ENCODE data around the gene TAF13.

TAF13 gene, protein sequence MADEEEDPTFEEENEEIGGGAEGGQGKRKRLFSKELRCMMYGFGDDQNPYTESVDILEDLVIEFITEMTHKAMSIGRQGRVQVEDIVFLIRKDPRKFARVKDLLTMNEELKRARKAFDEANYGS

DNA sequence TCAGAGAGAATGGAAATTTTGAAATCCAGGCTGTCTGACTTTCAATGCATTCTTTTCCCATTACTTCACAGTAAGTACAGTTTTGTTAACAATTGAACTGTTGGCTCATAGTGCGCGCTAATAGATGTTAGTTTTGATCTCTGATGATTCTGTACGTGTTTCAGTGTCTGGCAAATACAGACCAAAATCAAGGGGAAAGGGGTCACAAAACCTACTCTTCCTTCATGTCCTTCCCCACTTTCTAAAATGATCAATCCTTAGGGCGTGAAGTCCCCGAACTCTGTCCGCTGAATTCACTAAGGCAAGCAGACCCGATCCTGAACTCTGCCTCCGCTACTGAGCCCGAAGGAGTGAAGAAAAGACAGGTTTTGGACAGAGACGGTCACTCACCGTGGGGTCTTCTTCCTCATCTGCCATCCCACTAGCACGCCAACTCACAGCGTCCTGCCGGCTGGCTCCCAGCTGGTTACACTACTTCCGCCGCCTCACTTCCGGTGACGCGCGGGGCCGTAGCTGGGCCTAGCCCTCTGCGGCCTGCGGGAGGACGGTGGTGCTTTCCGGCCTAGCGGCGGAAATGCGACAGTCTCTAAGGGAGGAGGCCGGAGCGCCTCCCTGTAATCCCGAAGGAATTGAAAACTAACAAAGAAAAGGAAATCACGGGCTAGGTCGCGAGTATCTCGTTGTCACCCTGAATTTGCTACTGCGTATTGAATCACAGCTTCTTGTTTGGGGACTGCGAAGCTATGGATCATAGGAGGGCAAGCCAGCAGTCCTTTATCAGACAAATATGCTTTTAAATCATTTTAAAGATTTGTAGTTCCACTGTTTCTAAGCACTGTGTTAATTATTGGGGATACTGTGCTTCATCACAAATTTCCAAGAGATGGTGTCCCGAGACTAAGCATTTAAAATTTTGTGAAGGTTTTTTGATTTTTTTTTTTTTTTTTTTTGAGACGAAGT is at the start of gene TAF13:
TSS of gene TAF13 (minus strand) at position 473 of the 960 bp plus-strand sequence. CDS start at position 417, 56 bp downstream.
- DNase-seq = peak; percentile 97

DNA sequence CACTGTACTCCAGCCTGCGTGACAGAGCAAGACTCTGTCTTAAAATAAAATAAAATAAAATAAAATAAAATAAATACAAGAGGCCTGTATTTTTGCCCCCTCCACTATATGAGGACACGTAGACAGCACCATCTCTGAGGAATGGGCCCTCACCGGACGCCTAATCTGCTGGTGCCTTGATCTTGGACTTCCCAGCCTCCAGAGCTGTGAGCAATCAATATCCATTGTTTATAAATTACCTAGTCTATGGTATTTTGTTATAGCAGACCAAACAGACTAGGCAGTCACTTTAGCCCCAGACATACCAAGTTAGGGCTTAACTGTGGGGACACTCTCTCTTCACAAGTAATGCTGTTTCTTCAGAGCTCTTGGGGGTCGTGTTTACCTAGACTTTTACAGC is 44.6 kb upstream of the TAF13 start:
- DNase-seq = no peak

DNA sequence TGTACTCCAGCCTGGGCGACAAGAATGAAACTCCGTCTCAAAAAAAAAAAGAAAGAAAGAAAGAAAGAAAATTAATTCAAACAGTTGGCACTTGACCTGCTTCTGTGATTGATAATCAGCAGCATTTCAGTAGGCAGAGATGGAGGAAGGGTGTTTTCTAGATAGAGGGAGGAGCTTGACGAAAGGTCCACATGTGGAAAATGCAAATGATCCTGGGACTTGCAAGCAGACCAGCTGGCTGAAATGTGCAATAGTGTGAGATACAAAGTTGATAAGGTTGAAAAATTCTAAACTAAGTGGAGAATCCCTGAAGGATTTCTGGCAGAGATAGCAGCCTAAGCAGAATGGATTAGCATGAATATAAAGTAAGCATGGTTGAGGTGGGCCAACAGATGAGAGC is 42.3 kb upstream of the TAF13 start:
- DNase-seq = no peak

DNA sequence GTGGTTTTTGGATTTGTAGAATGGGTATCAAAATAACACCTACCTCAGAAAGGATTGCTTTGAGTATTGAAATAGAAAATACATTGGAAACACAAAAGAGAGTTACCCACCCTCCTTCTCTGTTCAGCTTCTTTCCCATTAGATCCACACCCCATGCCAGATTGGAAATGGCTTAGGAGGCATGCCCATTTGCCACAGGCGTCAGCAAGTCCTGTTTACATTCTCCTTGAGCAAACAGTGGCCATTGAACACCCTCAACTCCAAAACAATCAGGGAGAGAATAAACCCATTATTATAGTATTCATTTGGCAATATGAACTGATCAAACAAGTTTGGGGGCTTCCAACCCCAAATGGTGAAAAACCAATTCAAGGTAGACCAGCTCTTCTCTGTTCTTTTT is 40.5 kb upstream of the TAF13 start:
- DNase-seq = no peak

DNA sequence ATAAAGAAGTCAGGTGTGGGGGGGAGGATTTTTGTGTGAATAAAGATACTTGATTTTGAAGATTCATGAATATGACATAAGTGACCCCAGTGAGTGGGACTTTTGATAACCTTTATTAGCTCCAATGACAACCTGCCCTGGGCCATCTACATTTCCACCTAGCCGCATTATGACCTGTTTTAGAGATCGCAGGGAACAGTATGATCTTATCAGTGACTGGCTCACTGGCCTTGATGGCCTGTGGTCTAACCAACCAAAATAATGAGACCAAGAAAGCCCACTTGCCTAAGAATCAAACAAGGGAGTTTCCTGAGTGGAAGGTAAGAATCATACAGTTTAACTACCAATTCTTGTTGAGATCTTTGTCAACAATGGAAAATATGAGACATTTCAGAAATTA is 39.9 kb upstream of the TAF13 start:
- DNase-seq = no peak

DNA sequence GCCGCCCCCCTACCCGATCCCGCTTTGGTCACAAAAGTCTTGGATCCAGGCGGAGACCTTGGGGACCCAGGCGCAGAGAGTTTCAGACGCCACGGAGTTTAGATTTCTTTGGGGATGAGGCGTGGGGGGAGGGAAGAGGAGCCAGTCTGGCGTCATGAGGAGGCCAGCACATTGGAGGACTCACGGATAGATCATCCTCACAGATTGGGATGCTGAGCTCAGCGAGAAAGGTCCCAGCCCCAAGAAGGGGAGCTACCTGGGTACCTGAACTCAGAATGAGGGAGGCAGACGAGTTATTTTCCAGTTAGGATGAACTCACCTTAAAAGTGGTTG is 38.5 kb upstream of the TAF13 start:
- DNase-seq = no peak

DNA sequence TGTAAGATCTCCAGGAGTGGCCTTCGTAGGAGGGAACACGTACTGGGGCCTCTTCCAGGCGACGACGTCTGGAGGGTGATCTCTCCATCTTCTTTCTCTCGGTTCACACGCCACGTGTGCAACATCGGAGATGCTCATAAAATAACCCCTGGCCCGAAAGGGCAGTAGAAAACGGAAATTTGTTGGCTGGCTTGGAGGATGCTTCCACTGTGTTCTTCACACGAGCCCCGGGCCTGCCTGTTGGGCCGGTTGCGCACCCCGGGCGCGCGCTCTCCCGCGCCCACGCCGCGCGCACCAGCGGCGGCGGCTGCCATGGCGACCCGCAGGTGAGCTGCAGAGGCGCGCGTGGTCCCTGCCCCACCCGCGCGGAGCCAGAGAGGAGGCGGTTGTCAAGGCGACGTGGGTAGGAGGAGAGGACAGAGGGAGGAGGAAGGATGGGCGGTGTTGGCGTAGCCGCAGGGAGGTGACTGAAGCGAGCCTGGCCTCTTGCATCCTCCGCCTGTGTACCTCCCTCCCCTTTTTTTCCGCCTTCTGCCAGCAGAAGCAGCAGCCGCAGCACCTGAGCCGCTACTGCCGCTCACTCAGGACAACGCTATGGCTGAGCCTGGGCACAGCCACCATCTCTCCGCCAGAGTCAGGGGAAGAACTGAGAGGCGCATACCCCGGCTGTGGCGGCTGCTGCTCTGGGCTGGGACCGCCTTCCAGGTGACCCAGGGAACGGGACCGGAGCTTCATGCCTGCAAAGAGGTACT is 38.0 kb upstream of the TAF13 start, which contains the start of gene ELAPOR1:
TSS of gene ELAPOR1 (plus strand) at position 526 of the 752 bp plus-strand sequence. CDS start at position 595, 69 bp downstream.
- no peak for DNase-seq

DNA sequence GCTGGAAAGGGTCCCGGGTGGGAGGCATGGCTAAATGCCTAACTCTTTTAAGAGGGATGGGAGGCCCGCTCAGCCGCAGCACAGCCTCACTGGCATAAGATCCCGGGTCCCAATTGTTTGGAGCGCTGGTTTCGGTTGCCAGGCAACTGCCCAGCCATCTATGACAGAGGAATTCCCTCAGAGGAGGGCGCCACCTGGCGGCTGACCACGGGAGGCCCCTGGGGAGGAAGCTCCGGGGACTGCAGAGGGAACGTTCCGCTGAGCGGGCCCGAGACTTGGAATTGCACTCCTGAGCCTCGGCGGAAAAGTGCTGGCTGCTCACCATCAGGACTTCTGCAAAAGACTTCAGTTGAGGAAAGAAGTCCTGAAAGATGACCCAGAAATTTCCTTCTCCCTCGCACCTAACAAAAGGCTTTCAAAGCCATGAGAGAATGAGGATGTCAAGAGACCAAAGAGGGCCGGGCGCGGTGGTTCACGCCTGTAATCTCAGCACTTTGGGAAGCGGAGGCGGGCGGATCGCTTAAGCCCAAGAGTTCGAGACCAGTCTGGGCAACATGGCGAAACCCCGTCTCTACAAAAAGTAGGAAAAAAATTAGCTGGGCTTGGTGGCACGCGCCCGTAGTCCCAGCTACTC is 37.0 kb upstream of the TAF13 start:
- DNase-seq = peak; percentile 89

DNA sequence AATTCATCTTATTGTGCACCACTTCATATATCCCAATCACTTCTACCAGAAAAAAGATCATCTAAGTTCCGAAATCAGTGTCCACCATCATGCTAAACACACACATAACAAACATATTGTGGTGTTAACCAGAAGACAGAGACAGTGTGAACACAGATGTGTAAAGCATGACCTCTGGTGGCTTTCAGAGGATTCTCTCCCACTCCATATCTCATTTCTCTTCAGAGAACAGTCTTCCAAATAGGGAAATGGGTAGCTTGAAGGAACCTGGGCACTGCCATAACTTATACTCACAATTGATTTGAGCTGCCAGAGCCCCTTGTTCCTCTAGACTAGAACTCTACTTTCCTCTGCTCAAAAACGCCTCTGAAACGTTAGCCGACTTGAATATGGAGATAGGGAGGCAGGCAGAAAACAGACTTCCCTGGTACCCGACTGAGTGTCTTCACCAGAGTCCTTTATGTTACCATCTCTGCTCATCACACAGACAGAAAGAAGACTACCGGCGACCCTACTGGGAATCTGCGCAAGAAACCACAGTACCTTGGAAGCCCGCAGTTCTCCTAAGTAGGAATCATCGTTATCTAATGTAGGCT is 36.4 kb upstream of the TAF13 start:
- peak; percentile 39 for DNase-seq

DNA sequence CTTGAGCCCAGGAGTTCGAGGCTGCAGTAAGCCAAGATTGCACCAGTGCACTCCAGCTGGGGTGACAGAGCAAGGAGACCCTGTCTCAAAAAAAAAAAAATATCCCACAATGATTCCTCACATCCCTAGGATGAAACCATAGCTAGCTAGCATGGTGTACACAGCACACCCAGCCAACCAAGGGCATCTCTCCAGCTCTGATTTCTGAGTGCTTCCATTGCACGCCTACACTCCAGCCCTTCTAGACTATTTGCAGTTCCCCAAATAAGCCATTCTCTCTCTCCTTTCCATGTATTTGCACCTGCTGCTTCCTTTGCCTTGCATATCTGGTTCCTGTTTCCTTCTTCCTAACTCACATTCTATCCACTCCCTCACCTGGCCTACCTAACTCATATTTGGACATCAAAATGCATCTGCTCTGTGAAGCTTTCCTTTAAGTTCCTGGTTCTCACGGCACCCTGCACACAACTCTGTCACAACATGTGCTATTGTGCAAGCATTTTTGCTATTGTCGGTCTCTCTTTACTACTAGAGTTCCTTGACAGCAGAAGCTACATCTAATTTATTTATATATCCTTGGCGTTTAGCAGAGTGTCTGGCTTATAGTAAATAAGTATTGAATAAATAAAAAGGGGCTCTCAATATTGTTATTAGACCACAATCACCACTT is 35.7 kb upstream of the TAF13 start:
- DNase-seq = no peak

DNA sequence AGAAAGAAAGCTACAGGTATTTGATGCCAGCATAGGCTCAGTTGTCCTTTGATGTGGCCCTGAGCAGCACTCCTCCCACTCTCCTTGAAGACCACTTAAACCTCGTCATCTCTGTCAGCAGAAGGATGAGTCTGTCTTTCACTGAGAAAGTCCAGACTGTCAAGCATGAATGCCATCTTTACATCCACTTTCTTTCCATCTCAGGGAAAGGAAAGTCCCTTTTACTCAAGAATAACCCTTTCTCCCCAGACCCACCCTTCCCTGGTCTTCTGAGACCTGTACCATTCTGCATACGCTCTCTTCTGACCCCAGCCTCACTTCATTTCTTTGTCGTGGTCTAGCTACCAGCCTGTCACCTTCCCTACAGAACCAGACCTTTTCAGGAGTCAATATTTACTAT is 34.1 kb upstream of the TAF13 start:
- DNase-seq = no peak

DNA sequence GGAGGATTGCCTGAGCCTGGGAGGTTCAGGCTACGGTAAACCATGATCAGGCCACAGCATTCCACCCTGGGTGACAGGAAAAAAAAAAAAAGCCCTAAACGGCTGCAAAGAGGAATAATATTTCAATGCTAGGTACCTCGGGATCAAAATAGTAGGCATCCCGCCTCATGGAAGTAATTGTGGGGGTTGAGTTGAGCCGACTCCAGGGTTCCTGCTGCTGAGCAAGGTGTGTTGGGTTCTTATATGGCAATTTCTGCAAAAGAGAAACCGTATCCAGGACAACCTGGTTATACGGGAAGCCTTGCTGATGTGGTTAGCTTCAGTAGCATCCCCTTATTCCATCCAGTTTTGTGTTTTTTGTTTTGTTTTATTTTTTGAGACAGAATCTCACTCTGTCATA is 32.0 kb upstream of the TAF13 start:
- DNase-seq = no peak

DNA sequence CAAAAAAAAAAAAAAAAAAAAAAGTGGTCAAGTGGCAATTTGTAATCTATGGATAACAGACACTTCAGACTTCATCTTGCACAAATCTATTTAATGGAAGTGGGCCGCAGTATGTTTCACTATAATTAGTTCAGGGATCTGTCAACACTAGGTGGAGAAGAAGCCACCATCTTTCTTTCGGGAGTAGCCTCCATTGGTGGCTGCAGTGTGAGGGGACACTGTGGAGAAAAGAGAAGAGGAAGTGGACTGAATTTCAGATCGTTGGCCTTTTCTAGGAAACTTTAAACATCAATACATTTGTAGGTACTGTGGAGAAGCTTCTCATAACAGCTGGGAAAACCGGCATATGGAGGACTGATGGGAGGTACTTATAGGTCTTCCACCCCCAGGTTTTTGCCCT is 30.1 kb upstream of the TAF13 start:
- DNase-seq = no peak

DNA sequence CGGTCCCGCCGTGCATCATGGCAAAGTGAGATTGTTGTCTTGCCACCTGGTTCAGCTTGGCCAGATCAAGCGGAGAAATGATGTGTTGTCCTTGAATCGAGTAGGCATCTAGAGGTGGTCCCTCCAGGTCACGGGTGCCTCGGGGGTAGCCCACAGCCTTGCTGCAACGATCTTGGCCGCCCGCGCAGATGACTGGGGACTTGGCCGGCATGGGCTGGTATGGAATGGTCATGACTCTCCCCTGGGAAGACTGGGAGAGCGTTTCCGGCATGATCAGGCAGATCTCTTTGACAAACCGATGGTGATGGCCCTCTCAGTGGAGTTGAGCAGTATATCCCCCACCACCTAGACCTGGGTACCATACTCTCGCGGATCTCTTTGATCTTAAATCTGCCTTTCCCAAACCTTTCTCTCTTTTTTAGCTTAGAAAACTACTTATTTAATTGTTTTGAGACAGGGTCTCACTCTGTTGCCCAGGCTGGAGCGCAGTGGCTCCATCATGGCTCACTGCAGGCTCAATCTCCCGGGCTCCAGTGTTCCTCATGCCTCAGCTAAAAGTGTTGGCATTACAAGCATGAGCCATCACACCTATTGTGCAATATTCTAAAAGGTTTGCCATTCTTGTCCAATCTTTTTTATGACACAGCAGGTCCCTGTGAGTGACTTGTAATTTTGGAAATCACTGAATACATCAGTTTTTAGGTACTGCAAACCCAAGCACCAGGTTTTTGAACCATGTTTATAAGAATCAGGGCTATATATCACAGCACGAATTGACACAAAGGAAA is 28.8 kb upstream of the TAF13 start:
- no peak for DNase-seq

DNA sequence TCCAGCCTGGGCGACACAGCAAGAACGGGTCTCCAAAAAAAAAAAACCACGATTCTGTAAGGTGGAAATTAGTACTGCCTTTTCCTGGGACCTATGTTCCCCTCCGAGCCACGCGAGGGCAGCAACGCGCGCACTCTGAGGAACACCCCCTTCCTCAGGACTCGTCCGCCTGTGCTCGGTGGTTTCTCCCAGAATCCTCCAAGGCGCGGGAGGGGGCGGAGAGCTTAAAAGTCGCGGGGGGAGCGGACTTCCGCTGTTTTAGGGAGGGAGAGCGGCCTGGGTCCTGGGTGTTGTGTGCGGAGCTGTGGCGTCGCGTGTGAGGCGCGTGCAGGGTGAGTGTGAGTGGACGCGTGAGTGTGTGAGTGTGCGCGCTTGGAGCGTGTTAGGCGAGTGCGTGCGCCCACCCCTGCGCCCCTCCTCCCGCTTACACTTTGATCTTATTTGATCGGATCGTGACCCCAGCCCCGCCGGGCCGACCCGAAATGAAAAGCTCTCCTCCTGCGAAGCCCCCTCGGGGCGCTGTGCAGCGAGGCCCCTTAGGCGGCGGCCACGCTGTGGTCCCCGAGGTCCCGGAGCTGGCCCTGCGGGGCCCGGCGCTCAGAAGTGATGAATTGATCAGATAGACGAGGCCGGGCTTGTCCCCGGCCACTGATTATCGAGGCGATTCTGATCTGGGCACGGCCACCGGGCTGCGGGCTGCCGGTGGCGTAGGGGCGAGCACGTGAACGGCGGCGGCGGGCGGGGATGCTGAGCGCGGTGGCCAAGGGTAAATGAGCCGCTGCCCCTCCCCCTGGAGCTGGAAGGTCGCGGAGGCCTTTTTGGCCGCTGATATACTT is 24.4 kb upstream of the TAF13 start:
- peak; percentile 98 for DNase-seq

DNA sequence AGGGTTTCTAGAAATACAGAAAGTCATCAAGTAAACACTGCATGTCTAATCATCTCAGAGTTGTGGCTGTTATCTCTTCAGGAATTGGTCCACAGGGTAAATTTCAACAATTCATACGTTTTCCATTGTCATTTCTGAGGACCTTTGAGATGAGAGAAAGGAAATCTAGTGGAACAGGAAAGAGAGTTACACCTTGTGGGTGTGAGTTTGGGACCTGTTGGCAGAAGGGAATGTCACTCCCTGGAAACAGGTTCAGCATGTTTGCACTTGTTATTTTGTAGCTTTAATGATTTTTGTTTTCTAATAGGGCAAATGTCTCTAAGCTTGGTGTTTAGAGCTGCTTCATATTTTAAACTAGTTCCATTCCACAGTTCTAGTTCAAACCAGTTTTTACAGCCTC is 20.3 kb upstream of the TAF13 start:
- DNase-seq = no peak

DNA sequence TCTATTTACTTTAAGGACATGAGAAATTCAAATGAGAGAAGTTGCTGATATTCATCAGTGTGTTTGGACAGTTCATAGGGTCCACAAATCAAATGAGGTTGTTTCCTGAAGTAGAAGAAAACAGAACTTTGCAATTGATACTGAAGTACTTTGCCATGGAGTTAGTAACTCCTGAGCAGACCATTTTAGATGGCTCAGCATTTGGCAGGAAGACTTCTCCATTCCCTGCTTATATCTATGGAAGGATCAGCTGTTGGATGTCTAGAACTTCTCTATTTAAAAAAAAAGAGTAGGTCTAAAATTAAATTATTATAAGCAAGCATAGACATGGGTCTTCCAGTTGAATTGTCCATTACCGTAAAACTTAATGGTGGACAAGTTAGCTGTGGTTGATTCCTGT is 19.8 kb upstream of the TAF13 start:
- DNase-seq = no peak

DNA sequence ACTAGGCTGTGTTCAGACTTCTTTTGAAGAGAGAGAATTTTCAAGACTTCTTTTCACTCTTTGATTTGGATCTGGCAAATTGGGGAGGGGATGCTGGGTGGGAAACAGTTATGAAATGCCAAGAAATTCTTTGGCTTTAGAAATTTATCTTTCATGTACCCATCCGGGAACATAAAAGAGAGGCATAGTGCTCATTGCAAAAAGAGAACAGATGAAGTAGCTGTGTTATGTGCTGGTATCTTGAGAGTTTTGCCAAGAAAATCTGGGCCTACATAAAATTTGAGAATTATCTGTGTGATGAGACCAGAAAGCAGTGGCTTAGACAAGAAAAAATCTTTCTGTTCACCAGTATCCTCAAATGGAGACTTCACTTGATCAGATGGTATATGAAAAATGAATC is 19.1 kb upstream of the TAF13 start:
- no peak for DNase-seq

DNA sequence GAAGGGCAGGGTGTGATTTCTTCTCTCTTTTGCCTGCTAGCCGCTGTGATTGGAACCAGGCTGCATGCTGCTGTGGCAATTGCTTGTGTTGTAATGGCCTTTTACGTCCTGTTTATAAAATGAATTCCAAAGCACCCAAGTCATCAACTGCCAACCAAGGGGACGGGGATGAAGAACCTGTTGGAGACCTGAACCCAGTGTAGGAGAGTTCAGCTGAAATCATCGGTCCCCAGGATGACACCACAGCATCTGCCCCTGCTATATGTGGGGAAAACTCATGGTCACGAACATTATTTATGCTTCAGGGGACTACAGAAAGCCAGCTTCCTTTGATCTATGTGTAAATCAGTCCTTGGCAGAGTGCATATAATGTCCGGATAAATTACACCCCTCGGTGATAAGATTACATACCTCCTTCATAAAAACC is 18.6 kb upstream of the TAF13 start:
- DNase-seq = no peak

DNA sequence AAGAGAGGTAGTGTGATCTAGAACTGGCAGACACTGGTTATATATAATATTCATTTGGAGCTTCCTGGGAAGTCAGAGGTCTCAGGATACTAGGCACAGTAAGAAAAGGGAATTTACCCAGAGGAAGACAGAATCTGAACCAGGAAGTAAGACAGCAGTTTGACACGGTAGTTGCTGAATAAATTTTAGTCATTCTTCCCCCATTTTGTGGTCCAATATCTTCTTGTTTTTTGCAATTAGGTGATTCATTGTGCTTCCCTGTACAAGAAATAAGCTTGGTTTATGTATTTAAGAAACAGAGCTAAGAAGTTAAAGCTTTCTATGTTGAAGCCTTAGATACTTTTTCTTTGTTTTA is 16.0 kb upstream of the TAF13 start:
- DNase-seq = no peak

Data from fibroblast of skin of right biceps (primary cell).